Measurements from ENCODE around the gene MPI.
"Not testable (repeated sequence)": the region's sequence is repeated elsewhere in the genome, so short reads cannot be mapped to it uniquely, and the experiment has no call there.

The MPI gene

GRCh38 chr15:74893627-74894026, 3.8 kb downstream of the MPI start:
- no peak for DNase-seq

- not testable (repeated sequence) for DNase-seq
These were observed 4.5 kb downstream of the MPI start for GRCh38 chr15:74894383-74894782.

GRCh38 chr15:74895830-74896229, 6.0 kb downstream of the MPI start:
- no peak for DNase-seq

GRCh38 chr15:74896316-74896715, 6.5 kb downstream of the MPI start:
- DNase-seq, result no peak

- no peak for DNase-seq
These were observed 7.5 kb downstream of the MPI start for GRCh38 chr15:74897300-74897701.

- no peak for DNase-seq
These were observed 11.8 kb downstream of the MPI start for GRCh38 chr15:74901612-74902063.

- no peak for DNase-seq
These were observed 12.6 kb downstream of the MPI start for GRCh38 chr15:74902295-74903075.

GRCh38 chr15:74903676-74904075, 13.8 kb downstream of the MPI start:
- DNase-seq, result no peak

GRCh38 chr15:74904190-74904805, 14.5 kb downstream of the MPI start:
- no peak for DNase-seq

GRCh38 chr15:74906067-74906449, 16.2 kb downstream of the MPI start:
- no peak for DNase-seq

- peak; percentile 38 to 84 for DNase-seq
These were observed 16.8 kb downstream of the MPI start, which contains the start of gene FAM219B for GRCh38 chr15:74906450-74907162. TSS of gene FAM219B (minus strand) at chr15:74906851. CDS start at chr15:74906800, 51 bp downstream.

GRCh38 chr15:74907163-74907870, 17.5 kb downstream of the MPI start:
- DNase-seq, result no peak

GRCh38 chr15:74908635-74909034, 18.8 kb downstream of the MPI start:
- DNase-seq, result no peak

GRCh38 chr15:74913041-74913440, 23.2 kb downstream of the MPI start:
- DNase-seq, result no peak

GRCh38 chr15:74913799-74914198, 24.0 kb downstream of the MPI start:
- DNase-seq, result not testable (repeated sequence)

GRCh38 chr15:74917676-74918075, 27.8 kb downstream of the MPI start:
- DNase-seq, result no peak

GRCh38 chr15:74920456-74920855, 30.6 kb downstream of the MPI start:
- DNase-seq, result no peak

GRCh38 chr15:74924525-74924924, 34.7 kb downstream of the MPI start:
- DNase-seq, result no peak

- DNase-seq, result no peak
These were observed 38.9 kb downstream of the MPI start for GRCh38 chr15:74928771-74929198.

- DNase-seq, result no peak
These were observed 43.7 kb downstream of the MPI start for GRCh38 chr15:74933573-74933972.

- not testable (repeated sequence) for DNase-seq
These were observed 45.4 kb downstream of the MPI start for GRCh38 chr15:74935193-74935592.

- DNase-seq, result no peak
These were observed 47.4 kb downstream of the MPI start for GRCh38 chr15:74937272-74937589.

Data from cerebellar nuclear complex (tissue), 1 donor.